ENCODE results near the gene CCDC57. TPM values are rescaled to one million over a fixed set of nuclear protein-coding genes. Genes with fewer than 3 reads are reported as not detected.
A peak's percentile ranks its signal among the peaks of the same experiment; 100 is the strongest.

CCDC57 gene
- total and polyA plus RNA-seq, 9 of the 15 experiments (the other 6 are each of a cell fraction or from before 2014, with no cell fraction given), result 0.83 to 36.2 (median 13.6) TPM

- TF ChIP-seq RERE (CRISPR knock-in tag; IDR thresholded peaks at IDR 0.05; ENCODE audit: borderline replicate concordance), result 0 out of 2 replicates have a peak, but pooled peaks have one; percentile 26
- no peak for TF ChIP-seq U2AF2 (optimal IDR thresholded peaks at IDR 0.05; ENCODE audit: low read depth, low read length)
- no peak for TF ChIP-seq EZH2 (IDR thresholded peaks at IDR 0.05; ENCODE audit: borderline replicate concordance, low read depth, low read length)
- TF ChIP-seq ETS1 (conservative IDR thresholded peaks at IDR 0.05; ENCODE audit: control insufficient read depth, low read depth, low read length), result no peak
- 0 out of 2 replicates have a peak, but pooled peaks have one; percentile 58 for TF ChIP-seq POLR2G (IDR thresholded peaks at IDR 0.05; ENCODE audit: low read depth, low read length)
- TF ChIP-seq BRD4 (IDR thresholded peaks at IDR 0.05), result no peak
- peak; percentile 82 for TF ChIP-seq REST (IDR thresholded peaks at IDR 0.05; ENCODE audit: borderline replicate concordance)
- TF ChIP-seq REST (CRISPR knock-in tag; IDR thresholded peaks at IDR 0.05; ENCODE audit: low read depth), result no peak
- no peak for TF ChIP-seq TOE1 (IDR thresholded peaks at IDR 0.05; ENCODE audit: borderline replicate concordance)
- TF ChIP-seq TOE1 (CRISPR knock-in tag; IDR thresholded peaks at IDR 0.05; ENCODE audit: borderline replicate concordance, low read depth), result 0 out of 2 replicates have a peak, but pooled peaks have one; percentile 68
- TF ChIP-seq DDX20 (tag; IDR thresholded peaks at IDR 0.05; ENCODE audit: low read depth), result no peak
These were observed 23.7 kb upstream of the CCDC57 start (continued) for GRCh38 chr17:82236142-82236971.
